Fibroblast of pulmonary artery (primary cell): ENCODE measurements around the gene FNIP2.
"Not testable (repeated sequence)": the region's sequence is repeated elsewhere in the genome, so short reads cannot be mapped to it uniquely, and the experiment has no call there.

Experiments used
- DNase-seq: peaks from one replicate; pipeline ENCODE4 v3.0.0-alpha.2; 2010; ENCODE audit warnings: low read depth
- H3K4me3 ChIP-seq: replicated peaks from 2 replicates; pipeline ENCODE4 v1.5.1; 2011; ENCODE audit warnings: low read depth, mild to moderate bottlenecking, control low read depth, low read length, moderate library complexity
- TF ChIP-seq, protein P1 (sequence below): IDR thresholded peaks from 2 replicates; pipeline ENCODE4 v1.5.1; 2011; ENCODE audit warnings: mild to moderate bottlenecking, control low read depth, low read length, inconsistent platforms; ENCODE audit errors: missing control alignments

The FNIP2 gene

GRCh38 chr4:158912390-158912789 is 143.6 kb downstream of the FNIP2 start:
- DNase-seq, result no peak
- TF ChIP-seq, protein P1, sequence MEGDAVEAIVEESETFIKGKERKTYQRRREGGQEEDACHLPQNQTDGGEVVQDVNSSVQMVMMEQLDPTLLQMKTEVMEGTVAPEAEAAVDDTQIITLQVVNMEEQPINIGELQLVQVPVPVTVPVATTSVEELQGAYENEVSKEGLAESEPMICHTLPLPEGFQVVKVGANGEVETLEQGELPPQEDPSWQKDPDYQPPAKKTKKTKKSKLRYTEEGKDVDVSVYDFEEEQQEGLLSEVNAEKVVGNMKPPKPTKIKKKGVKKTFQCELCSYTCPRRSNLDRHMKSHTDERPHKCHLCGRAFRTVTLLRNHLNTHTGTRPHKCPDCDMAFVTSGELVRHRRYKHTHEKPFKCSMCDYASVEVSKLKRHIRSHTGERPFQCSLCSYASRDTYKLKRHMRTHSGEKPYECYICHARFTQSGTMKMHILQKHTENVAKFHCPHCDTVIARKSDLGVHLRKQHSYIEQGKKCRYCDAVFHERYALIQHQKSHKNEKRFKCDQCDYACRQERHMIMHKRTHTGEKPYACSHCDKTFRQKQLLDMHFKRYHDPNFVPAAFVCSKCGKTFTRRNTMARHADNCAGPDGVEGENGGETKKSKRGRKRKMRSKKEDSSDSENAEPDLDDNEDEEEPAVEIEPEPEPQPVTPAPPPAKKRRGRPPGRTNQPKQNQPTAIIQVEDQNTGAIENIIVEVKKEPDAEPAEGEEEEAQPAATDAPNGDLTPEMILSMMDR, result no peak
- no peak overlapping the region for H3K4me3 ChIP-seq

DNA sequence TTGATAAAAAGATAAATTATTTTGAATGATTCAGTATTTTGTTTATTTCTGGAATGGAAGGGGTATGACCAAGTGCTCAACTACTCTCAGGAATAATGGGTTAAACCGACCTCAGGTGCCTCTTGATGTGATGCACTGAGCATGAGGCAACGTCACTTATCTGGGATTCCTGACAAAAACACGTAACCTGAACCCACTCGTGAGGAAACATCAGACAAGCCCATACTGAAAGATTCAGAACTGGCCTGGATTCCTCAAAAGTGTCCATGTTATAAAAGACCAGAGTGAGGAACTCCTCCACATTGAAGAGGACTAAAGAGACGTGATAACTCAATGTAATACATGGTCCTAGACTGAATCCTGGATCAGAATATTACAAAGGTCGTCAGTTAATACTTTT is 144.0 kb downstream of the FNIP2 start:
- H3K4me3 ChIP-seq, result no peak overlapping the region
- DNase-seq, result no peak
- TF ChIP-seq, protein P1, result no peak

DNA sequence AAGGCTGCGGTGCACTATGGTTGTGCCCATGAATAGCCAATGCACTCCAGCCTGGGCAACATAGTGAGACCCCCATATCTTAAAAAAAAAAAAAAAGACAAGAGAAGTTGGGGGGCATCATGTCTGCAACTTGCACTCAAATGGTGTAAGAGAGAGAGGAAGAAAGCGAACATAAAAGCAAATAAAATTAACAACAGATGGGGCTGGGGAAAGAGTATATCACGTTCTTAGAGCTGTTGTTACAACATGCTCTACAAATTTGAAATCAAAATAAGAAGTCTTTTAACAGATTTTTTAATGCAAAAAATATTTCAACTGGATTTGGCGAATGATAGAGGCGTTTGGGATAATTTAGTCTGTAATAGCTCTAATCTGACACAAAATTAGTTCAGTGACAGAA is 144.9 kb downstream of the FNIP2 start:
- TF ChIP-seq, protein P1, result no peak
- no peak overlapping the region for H3K4me3 ChIP-seq
- DNase-seq, result no peak

- TF ChIP-seq, protein P1, result no peak
- H3K4me3 ChIP-seq, result no peak overlapping the region
- DNase-seq, result peak; percentile 64
Measured at GRCh38 chr4:158914218-158914617, 145.4 kb downstream of the FNIP2 start.

DNA sequence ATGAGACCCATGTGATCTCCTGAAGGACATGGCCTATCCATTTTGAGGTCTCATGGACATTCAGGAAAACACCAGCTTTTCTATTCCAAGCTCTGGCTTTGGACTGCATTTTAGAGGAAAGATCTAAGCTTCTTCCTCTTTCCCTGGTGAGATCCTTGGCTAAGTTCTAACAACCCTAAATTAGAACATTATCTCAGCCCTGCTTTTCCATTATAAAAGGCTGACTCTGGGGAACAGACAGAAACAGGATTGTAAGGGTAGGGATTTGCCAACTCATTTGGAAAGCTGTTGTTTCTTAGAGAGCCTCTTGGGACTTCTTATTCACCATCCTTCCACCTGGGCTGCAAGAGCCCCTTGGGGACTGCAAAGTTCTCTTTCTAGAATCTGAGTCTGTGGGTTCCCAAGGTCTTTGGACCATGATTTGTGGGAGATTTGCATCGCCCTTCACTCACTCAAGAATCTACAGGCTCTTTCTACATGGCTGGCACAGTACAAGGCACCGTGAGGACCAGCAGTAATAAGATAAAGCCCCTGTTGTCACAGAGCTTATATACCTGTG is 146.9 kb downstream of the FNIP2 start:
- no peak for DNase-seq
- no peak overlapping the region for H3K4me3 ChIP-seq
- TF ChIP-seq, protein P1, result no peak

GRCh38 chr4:158920452-158920996 is 151.7 kb downstream of the FNIP2 start:
- not testable (repeated sequence) for H3K4me3 ChIP-seq, DNase-seq

DNA sequence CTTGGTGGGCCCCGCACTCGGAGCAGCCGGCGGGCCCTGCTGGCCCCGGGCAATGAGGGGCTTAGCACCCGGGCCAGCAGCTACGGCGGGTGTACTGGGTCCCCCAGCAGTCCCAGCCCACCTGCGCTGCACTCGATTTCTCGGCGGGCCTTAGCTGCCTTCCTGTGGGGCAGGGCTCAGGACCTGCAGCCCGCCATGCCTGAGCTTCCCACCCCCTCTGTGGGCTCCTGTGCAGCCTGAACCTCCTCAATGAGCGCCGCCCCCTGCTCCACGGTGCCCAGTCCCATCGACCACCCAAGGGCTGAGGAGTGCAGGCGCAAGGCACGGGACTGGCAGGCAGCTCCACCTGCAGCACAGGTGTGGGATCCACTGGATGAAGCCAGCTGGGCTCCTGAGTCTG is 158.9 kb downstream of the FNIP2 start:
- DNase-seq, H3K4me3 ChIP-seq: not testable (repeated sequence)

DNA sequence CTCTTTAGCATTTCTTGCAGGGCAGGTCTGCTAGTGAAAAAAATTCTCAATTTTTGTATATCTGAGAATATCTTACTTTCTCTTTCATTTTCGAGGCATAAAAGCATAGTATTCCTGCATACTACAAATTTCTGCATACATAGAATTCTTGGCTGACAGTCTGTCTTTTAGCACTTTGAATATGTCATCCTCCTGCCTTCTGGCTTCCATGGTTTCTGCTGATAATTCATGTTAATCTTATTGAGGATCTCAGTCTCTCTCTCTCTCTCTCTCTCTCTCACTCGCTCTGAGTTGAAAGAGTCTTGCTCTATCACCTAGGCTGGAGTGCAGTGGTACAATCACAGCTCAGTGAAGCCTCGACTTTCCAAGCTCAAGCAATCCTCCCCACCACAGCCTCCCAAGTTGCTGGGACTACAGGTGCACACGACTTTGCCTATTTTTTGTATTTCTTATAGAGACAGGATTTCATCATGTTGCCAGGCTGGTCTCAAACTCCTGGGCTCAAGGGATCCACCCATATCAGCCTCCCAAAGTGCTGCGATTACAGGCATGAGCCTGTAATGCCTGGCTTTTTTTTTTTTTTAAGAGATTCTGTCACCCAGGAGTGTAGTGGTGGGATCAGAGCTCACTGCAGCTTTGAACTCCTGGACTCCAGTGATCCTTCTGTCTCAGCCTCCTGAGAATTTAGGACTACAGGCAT is 161.3 kb downstream of the FNIP2 start:
- DNase-seq, result no peak
- H3K4me3 ChIP-seq, result peak overlapping the region; percentile 21
- TF ChIP-seq, protein P1, result no peak
